HG02588 (cell line): ENCODE data around the gene CCDC28A.
A peak's percentile ranks its signal among the peaks of the same experiment; 100 is the strongest.

Experiments used
- ATAC-seq: cut with Tn5 transposase; IDR thresholded peaks from one replicate; pipeline ENCODE4 v1.9.1; 2021; ENCODE audit warnings: mild to moderate bottlenecking, moderate library complexity; ENCODE audit not compliant: unreplicated experiment

CCDC28A gene

DNA sequence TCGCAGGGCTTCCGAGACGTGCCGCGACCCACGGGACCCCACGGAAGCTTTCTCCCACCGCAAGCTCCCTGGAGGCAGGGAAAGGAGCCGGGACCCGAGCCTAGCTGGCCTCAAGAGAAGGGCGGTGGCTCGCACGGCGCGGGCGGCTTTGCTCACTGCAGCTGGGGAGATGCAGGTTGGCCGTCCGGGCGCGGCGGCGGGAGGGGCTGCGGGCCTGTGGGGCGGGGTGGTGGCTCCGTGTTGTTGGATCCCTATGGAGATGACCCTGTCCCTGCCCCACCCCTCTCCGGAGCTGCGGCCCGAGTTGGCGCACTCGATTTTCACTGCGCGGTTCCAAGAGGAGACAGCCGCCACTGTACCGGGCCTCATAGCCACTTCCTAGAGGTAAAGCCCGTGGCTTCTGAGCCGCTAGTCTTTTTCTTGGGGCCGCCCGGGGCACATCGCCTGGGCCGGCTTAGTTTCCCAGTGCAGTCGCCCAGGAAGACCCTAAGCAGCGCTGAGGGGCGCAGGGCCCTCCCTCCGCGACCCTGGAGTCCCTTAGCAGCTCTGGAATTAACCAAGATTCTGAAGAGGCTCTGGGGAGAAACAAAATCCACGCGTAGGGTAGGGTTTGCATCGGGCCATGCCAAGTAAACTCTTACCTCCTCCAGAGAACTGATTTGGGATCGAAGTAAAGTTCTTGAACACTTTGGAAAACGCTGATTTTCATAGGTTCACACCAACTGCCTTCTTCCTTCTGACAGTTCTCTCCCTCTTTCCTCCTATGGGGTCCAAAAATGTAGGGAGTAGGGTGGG is 22.4 kb downstream of the CCDC28A start, which contains the start of gene ECT2L:
Gene ECT2L (plus strand): TSS at position 279 of the 795 bp plus-strand sequence. CDS start 17,188 bp downstream, outside the sequence.
- ATAC-seq, result no peak

DNA sequence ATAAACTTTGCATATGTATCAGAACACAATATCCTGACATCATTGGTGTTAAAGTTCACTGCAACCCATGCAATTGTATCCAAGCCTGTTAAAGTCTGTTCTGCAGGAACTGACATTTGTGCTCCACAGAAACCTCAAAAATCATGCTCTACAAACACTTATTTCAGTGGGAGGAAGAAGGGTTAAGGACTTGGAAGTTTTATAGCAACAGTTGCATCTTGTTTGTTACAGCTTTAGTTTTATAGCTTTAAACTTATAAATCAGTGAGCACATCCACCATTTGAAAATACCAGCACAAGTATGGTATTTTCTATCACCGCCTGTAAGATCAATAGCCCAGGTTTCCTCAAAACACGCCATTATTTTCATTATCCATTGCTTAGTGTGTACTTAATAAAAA is 23.2 kb downstream of the CCDC28A start:
- ATAC-seq, result no peak

GRCh38 chr6:138797806-138798446 is 24.4 kb downstream of the CCDC28A start:
- ATAC-seq, result no peak

GRCh38 chr6:138800377-138801150 is 27.0 kb downstream of the CCDC28A start:
- no peak for ATAC-seq

GRCh38 chr6:138803331-138803730 is 29.8 kb downstream of the CCDC28A start:
- ATAC-seq, result no peak

GRCh38 chr6:138803861-138804260 is 30.3 kb downstream of the CCDC28A start:
- no peak for ATAC-seq

DNA sequence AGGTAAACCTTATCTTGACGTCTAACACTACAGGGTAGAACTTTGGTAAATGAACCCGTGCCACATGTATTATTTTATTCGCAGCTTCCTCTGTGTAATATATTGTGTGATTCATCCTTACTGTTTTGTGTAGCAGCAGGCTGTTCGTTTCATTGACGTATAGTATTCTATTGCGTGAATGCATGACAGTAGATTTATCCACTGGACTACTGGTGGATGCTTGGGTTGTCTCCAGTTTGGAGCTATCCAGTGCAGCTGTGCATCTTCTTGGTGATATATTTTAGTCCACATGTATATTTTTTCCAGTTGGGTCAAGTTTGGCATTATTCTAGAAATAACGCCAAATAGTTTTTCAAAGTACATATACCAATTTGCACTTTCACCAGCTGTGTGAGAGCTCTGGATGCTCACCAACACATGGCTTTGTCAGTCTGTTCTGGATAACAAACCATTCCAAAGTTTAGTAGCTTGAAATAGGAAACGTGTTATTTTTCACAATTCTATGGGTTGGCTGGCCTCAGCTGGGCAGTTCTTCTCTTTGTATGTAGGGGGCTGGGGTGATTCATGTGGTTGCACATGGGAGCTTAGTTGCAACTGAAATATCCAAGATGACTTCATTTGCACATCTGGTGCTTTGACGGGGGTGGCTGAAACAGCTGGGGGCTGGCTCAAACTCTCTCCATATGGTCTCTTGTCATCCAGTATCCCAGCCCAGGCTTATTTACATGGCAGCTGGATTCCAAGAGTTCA is 31.6 kb downstream of the CCDC28A start:
- ATAC-seq, result no peak

- ATAC-seq, result no peak
Measured at GRCh38 chr6:138806889-138807288, 33.3 kb downstream of the CCDC28A start.

DNA sequence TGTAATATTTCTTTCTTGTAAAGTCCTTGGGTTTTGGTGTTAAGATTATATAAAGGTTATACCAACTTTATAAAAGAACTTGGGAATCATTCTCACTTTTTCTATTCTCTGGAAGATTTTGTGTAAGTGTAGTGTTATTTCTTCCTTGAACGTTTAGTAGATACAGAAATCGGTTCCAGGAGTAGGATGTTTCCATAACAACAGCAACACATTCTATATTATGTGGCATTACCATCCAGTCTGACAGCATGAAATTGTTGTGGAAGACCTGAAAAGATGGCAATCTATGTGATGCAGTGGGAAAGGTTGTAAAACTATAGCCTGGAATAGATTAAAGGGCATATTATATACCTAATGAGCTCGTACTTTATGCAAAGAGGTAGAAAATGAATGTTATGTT is 36.1 kb downstream of the CCDC28A start:
- no peak for ATAC-seq

GRCh38 chr6:138811866-138812265 is 38.3 kb downstream of the CCDC28A start:
- ATAC-seq, result no peak

GRCh38 chr6:138814179-138814834 is 40.7 kb downstream of the CCDC28A start:
- ATAC-seq, result no peak

GRCh38 chr6:138815221-138815620 is 41.7 kb downstream of the CCDC28A start:
- ATAC-seq, result no peak

GRCh38 chr6:138815797-138816528 is 42.4 kb downstream of the CCDC28A start:
- ATAC-seq, result peak; percentile 56

GRCh38 chr6:138817799-138818198 is 44.2 kb downstream of the CCDC28A start:
- no peak for ATAC-seq

DNA sequence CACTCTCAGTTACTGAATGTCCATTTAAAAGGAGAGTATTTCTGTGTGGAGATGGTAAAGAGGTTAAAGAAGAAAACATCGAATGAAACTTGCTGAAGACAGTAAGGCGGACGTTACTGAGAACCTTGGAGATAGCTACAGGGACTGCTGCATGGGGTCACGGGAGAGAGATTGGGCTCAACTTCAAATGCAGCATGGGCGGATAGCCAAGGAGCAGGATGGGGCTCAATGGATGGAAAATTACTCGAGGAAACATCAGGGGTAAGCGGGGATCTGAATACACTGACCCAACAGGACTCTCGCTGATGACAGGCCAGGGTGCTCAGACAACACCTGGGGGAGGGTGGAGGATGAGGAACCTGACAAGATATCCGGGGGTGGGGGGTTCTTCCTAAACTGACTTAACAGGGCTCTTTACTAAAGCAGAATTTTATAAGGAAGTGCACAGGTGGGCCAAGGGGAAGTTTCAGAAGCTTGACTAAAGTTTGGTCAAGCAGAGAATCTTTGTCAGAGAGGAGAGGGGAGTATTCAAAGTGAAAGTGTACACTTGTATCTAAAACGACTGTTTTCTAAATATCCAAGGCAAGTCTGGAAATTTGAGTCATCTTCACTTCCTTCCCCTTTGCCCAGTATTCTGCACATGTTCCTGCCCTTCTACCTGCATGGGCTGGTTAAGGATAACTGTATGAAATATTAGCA is 45.1 kb downstream of the CCDC28A start:
- ATAC-seq, result peak; percentile 65

GRCh38 chr6:138821519-138821918 is 48.0 kb downstream of the CCDC28A start:
- no peak for ATAC-seq

- no peak for ATAC-seq
Measured at GRCh38 chr6:138824482-138825144, 51.0 kb downstream of the CCDC28A start.

DNA sequence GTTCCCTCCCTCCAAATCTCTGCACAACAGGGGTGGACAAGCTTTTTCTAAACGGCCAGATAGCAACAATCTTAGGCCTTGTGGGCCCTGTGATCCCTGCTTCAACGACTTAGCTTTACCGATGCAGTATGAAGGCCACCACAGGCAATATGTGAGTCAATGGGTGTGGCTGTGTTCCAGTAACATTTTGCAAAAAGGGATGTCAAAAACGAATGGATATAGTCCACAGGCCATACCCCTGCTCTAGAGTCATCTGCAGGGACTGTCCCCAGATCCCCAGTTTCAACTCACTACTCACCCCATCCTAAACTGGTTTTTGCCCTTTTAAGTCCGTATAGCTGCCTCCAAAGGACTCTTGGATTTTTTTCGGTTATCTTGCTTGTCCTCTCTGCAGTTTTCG is 56.7 kb downstream of the CCDC28A start:
- ATAC-seq, result no peak

GRCh38 chr6:138832182-138832581 is 58.6 kb downstream of the CCDC28A start:
- no peak for ATAC-seq
